SJSA1 (cell line): ENCODE measurements around the gene MAP3K12. TPM values are rescaled to one million over a fixed set of nuclear protein-coding genes. Genes with fewer than 3 reads are reported as not detected.

ENCODE experiments used
- DNase-seq, 2 experiments: peaks; one replicate each; pipeline ENCODE4 v3.0.0-alpha.2; 2015 to 2020; ENCODE audit warnings: low spot score in 2 of 2, low read depth in 1 of 2
- H3K27ac ChIP-seq: fragments of 250-450 bp; sonication (Bioruptor Pico); 2 replicates; pipeline ENCODE4 v1.5.1; 2020; ENCODE audit warnings: mild to moderate bottlenecking, moderate library complexity
- H3K27me3 ChIP-seq: fragments of 250-450 bp; sonication (Bioruptor Pico); replicated peaks from 2 replicates; pipeline ENCODE4 v1.5.1; 2020; ENCODE audit warnings: mild to moderate bottlenecking, moderate library complexity
- H3K36me3 ChIP-seq: fragments of 250-450 bp; sonication (Bioruptor Pico); 2 replicates; pipeline ENCODE4 v1.5.1; 2020; ENCODE audit warnings: mild to moderate bottlenecking
- H3K4me1 ChIP-seq: fragments of 250-450 bp; sonication (Bioruptor Pico); replicated peaks from 2 replicates; pipeline ENCODE4 v1.6.1; 2021; ENCODE audit warnings: mild to moderate bottlenecking
- H3K4me3 ChIP-seq: fragments of 250-450 bp; sonication (Bioruptor Pico); 2 replicates; pipeline ENCODE4 v1.5.1; 2020; ENCODE audit warnings: mild to moderate bottlenecking
- H3K9me3 ChIP-seq: fragments of 250-450 bp; sonication (Bioruptor Pico); replicated peaks from 2 replicates; pipeline ENCODE4 v1.5.1; 2020; ENCODE audit warnings: mild to moderate bottlenecking
- total RNA-seq: library from RNA; depleted of rRNA; stranded (reverse); fragments of >200 nt; shearing (Covaris generic); gene quantifications from 2 replicates; pipeline ENCODE4 v1.2.3, GENCODE V29; 2014

The MAP3K12 gene
- total RNA-seq, 1 experiment from 2014 or later, result 6.7 TPM

- H3K36me3 ChIP-seq, result peaks cover 71% of the 10 kb centered on the region
- no peaks in the 10 kb centered on the region for H3K9me3 ChIP-seq
- H3K27ac ChIP-seq, result no peak overlapping the region
- H3K4me1 ChIP-seq, result no peaks in the 10 kb centered on the region
- H3K4me3 ChIP-seq, result no peak overlapping the region
- no peaks in the 10 kb centered on the region for H3K27me3 ChIP-seq
- DNase-seq, result no peak
Observed at GRCh38 chr12:53523131-53523530, 23.9 kb upstream of the MAP3K12 start.

DNA sequence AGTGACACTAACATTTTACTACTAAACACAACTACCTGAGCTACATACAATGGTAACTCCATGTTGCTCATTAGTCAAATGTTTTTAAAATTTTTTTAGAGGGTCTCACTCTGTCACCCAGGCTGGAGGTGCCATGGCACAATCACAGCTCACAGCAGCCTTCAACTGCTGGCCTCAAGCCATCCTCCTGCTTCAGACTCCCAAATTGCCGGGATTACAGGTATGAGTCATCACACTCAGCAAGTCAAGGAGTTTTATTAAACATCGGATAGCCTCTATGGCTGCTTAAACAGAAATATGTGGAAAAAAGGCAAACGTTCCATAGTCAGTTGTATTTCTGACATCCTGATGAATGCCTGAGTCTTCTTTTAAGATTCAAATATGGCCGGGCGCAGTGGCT is 19.1 kb upstream of the MAP3K12 start:
- Histone ChIP-seq H3K9me3 (no peaks in the 10 kb centered on the region), H3K27ac (no peak overlapping the region), H3K36me3 (peaks cover 84% of the 10 kb centered on the region), H3K4me1 (no peaks in the 10 kb centered on the region), H3K4me3 (no peak overlapping the region), H3K27me3 (no peaks in the 10 kb centered on the region)
- no peak for DNase-seq

DNA sequence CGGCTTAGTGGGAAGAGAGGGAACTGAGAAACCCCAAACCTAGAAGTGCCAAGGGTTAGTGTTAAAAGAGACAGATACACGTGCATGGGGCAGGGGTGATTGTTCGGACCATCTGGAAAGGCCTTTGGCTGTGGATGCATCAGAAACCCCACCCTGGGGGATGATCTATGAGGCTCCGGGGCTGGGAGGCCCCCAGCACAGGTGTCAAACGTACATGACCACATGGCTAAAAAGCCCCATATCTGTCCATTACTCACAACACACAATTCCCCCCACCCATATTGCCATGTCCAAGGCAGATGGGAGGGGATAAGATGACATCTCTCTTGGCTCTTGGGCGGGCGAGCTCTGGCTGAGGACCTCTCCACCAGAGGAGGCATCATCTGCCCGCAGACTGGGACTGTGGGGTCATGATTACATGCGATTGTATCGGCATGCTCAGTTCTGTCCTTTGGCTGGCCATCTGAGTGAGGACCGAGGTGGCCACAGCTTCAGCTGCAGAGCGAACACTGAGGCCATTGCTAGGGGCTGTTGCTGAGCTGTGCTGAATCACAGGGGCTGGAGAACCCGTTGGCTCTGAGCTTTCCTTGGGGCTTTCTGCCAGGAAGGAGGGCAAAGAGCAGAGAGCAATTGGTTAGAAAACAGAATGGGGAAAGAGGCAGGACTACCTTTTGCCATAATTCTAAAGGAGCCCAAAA is 17.6 kb upstream of the MAP3K12 start:
- Histone ChIP-seq H3K4me3 (no peak overlapping the region), H3K36me3 (peaks cover 82% of the 10 kb centered on the region), H3K27ac (no peak overlapping the region), H3K27me3 (no peaks in the 10 kb centered on the region), H3K4me1 (no peaks in the 10 kb centered on the region), H3K9me3 (no peaks in the 10 kb centered on the region)
- DNase-seq, result no peak

DNA sequence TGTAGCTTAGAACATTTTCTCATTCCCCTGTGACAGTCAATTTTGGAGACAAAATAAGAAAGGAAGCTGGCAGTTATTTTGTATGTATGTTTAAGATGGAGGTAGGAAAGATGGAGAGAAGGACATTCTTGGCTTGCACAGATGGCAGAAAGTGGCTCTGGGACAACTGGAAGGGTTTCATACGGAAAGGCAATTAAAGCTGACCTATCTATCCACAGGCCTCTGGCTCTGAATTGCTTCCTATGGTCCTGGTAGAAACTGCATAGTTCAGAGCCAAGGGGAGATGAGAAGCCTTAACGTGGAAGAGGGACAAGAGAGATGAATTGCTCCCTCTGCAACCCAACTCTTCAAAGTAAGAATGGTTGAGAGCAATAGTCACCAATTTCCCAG is 16.0 kb upstream of the MAP3K12 start:
- no peaks in the 10 kb centered on the region for H3K27me3 ChIP-seq
- no peak overlapping the region for H3K4me3 ChIP-seq
- no peak overlapping the region for H3K27ac ChIP-seq
- DNase-seq, result no peak
- H3K36me3 ChIP-seq, result peaks cover 74% of the 10 kb centered on the region
- H3K9me3 ChIP-seq, result no peaks in the 10 kb centered on the region
- no peaks in the 10 kb centered on the region for H3K4me1 ChIP-seq

- H3K27ac ChIP-seq, result no peak overlapping the region
- no peak overlapping the region for H3K4me3 ChIP-seq
- no peak for DNase-seq
- H3K4me1 ChIP-seq, result no peaks in the 10 kb centered on the region
- peaks cover 70% of the 10 kb centered on the region for H3K36me3 ChIP-seq
- no peaks in the 10 kb centered on the region for H3K27me3 ChIP-seq
- H3K9me3 ChIP-seq, result no peaks in the 10 kb centered on the region
Observed at GRCh38 chr12:53514628-53515290, 15.5 kb upstream of the MAP3K12 start.

DNA sequence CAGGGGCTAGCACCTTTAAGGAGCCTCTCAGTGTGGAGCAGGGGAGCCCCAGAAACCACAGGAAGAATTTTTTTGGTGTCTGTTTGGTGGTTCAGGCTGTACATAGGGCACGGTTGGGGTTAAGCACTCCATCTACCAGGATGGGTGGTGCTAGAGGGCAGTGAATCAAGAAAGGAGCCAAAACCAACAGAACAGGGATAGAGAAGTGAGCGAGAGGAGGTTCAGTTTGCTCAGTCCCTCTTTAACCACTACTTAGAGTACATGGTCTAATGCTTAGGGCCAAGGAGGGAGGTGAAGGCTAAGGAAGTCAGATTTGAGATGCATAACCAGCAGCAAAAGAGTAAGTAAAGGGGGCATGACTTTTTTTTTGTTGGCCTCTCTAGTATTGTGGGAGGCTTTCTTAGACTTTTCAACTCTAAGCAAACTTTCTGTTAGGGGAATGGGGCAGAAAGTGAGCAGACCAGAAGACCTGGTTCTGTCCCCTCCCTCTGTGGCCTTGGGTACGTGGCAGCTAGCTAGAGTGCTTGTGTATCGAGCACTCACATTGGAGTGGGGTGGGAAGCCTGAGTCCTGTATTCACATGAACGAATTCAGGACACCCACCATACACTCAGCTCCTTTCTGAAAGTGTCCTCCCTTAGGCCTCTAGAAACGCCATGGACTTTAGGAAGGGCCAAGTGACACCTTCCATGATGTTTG is 14.6 kb upstream of the MAP3K12 start:
- Histone ChIP-seq H3K27ac (no peak overlapping the region), H3K4me3 (no peak overlapping the region), H3K4me1 (no peaks in the 10 kb centered on the region), H3K27me3 (no peaks in the 10 kb centered on the region), H3K36me3 (peaks cover 61% of the 10 kb centered on the region), H3K9me3 (no peaks in the 10 kb centered on the region)
- no peak for DNase-seq

DNA sequence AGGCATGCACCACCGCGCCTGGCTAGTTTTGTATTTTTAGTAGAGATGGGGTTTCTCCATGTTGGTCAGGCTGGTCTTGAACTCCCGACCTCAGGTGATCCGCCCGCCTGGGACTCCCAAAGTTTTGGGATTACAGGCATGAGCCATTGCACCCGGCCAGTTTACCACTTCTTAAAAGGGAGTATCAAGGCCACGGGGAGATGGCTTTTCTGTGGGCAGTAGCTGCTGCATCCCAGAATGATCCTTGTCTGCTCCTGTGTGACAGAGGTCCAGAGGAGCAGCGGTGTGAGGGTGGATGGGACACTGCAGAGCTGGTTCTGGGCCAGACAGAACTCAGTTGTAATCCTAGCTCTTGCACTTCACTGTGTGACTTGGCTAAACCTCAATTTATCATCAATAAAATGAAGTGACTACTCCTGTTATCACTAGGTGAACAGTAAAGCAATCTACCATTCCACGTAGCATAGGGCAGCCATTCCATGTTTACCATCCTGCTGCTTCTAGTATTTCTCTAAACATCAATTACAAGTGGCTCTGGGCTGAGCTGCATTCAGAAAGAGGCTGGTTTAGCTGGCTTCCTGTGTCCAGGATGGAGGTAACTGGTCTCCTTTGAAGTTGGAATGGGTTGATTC is 11.0 kb upstream of the MAP3K12 start:
- DNase-seq, result no peak
- Histone ChIP-seq H3K27ac (no peak overlapping the region), H3K36me3 (peaks cover 50% of the 10 kb centered on the region), H3K27me3 (no peaks in the 10 kb centered on the region), H3K4me1 (peaks cover 6% of the 10 kb centered on the region), H3K4me3 (no peak overlapping the region), H3K9me3 (no peaks in the 10 kb centered on the region)

DNA sequence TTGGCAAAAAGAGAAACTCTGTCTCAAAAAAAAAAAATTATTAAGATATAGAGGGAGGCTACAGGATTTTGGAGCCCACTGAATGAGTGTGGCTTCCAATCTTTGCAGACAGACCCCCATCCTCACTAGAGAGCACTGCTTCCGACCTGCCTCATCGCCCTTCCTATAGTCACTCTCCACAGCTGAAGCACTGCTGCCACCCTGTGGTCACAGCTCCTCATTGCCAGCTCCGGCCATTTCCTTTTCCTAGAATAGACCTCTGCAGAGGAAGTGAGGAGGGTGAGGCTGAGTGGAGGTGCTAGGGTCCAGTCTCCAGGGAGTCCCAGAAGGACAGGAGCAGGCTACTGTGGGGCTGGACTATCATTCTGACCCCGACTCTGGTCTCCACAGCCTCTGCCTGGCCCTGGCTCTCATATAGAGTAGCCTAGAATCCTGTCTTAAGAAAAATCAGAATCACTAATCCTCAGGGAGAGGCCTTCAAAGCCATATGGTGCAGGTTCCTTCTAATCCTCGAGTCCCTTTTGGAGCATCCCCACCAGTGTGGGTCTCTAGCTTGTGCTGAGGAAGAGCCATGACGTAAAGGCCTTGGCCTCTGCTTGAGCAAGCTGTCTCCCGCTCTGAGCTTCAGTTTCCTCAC is 9.4 kb upstream of the MAP3K12 start:
- no peaks in the 10 kb centered on the region for H3K27me3 ChIP-seq
- H3K4me3 ChIP-seq, result no peak overlapping the region
- H3K36me3 ChIP-seq, result peaks cover 51% of the 10 kb centered on the region
- no peak overlapping the region for H3K27ac ChIP-seq
- no peaks in the 10 kb centered on the region for H3K9me3 ChIP-seq
- peak; percentile 81 to 87 for DNase-seq
- H3K4me1 ChIP-seq, result peaks cover 11% of the 10 kb centered on the region

DNA sequence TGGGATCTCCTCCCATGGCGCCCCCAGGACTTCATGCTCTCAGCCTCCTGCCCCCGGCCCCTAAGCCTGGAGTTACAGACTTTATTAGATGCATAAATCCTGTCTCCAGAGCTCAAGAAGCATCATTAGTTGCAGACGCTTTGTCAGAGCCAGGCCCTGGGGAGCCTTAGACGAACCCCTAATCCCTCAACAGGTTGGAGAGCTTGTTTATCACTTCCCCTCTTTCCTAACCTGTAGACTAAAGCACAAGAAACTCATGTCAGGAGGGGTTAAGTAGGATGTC is 8.3 kb upstream of the MAP3K12 start:
- H3K9me3 ChIP-seq, result no peaks in the 10 kb centered on the region
- no peak overlapping the region for H3K27ac ChIP-seq
- peaks cover 46% of the 10 kb centered on the region for H3K36me3 ChIP-seq
- H3K4me3 ChIP-seq, result no peak overlapping the region
- peaks cover 11% of the 10 kb centered on the region for H3K4me1 ChIP-seq
- no peak for DNase-seq
- H3K27me3 ChIP-seq, result no peaks in the 10 kb centered on the region

GRCh38 chr12:53506881-53507602 is 7.8 kb upstream of the MAP3K12 start, which contains the start of gene NPFF:
Gene NPFF (minus strand): TSS chr12:53507484. CDS start chr12:53507474, 10 bp downstream.
- H3K27ac ChIP-seq, result no peak within 1 kb of the TSS
- H3K4me3 ChIP-seq, result no peak within 1 kb of the TSS
- H3K4me1 ChIP-seq, result peaks cover 14% of the 10 kb centered on the region
- no peaks in the 10 kb centered on the region for H3K27me3 ChIP-seq
- H3K36me3 ChIP-seq, result peaks cover 42% of the 10 kb centered on the region
- H3K9me3 ChIP-seq, result no peaks in the 10 kb centered on the region
- no peak for DNase-seq

DNA sequence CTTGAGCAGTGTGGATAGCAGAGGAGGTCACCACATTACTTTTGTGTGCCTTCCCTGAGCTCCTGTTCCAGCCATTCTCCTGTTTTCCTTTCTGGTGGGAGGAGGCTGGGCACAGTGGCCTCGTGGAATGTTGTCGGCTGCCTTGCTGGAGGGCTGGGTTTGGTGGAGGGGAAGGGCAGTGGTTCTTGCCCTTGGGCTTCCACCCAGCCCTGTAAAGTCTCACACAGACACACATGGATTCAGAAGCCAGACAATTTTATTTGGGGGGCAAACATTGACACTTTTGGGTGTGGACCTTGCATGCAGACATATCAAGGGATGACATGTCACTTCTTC is 7.2 kb upstream of the MAP3K12 start:
- no peaks in the 10 kb centered on the region for H3K27me3 ChIP-seq
- DNase-seq, result no peak
- peaks cover 38% of the 10 kb centered on the region for H3K36me3 ChIP-seq
- no peaks in the 10 kb centered on the region for H3K9me3 ChIP-seq
- H3K4me3 ChIP-seq, result no peak overlapping the region
- H3K4me1 ChIP-seq, result peaks cover 20% of the 10 kb centered on the region
- H3K27ac ChIP-seq, result no peak overlapping the region

GRCh38 chr12:53505555-53506449 is 6.5 kb upstream of the MAP3K12 start:
- peak overlapping the region; percentile 2; the same call in 1 of the 2 replicates for H3K27ac ChIP-seq
- H3K27me3 ChIP-seq, result no peaks in the 10 kb centered on the region
- H3K4me1 ChIP-seq, result peaks cover 21% of the 10 kb centered on the region
- DNase-seq, result no peak
- no peaks in the 10 kb centered on the region for H3K9me3 ChIP-seq
- no peak overlapping the region for H3K4me3 ChIP-seq
- peaks cover 35% of the 10 kb centered on the region for H3K36me3 ChIP-seq
